Activated CD8-positive, alpha-beta memory T cell treated with anti-CD3 and anti-CD28 coated beads, Interleukin-2, amount 50 U/mL, for 24 hours (primary cell): ENCODE results near the gene SLC44A2.
A peak's percentile ranks its signal among the peaks of the same experiment; 100 is the strongest.

Source experiments
- DNase-seq: peaks from one replicate; pipeline ENCODE4 v3.0.0-alpha.2; 2020; ENCODE audit errors: extremely low read depth

SLC44A2 gene

GRCh38 chr19:10615429-10616023 lies 9.8 kb upstream of the SLC44A2 start:
- no peak for DNase-seq

- no peak for DNase-seq
Observed at GRCh38 chr19:10617409-10618121, 7.8 kb upstream of the SLC44A2 start.

- DNase-seq = no peak
Observed at GRCh38 chr19:10618846-10619245, 6.5 kb upstream of the SLC44A2 start.

GRCh38 chr19:10620786-10621185 lies 4.6 kb upstream of the SLC44A2 start:
- no peak for DNase-seq

GRCh38 chr19:10621966-10622365 lies 3.4 kb upstream of the SLC44A2 start:
- no peak for DNase-seq

DNA sequence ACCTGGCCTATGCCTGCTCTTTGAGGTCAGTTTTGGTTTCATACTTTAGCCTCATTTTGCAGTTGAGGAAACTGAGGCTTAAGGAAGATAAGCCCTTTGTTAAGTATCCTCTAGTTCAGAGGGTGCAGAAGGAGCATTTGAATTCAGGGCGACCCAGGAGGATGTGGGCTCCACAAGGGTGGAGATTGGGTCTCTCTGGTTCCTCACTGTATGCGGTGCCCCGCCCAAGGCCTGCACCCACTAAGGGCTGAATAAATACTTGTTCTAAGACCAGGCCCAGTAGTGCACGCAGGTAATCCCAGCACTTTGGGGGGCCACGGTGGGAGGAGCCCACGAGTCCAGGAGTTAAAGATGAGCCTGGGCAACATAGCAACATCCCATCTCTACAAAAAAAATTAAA lies 768 bp upstream of the SLC44A2 start:
- DNase-seq = no peak

GRCh38 chr19:10625762-10626138 lies 397 bp downstream of the SLC44A2 start:
- no peak for DNase-seq

GRCh38 chr19:10631874-10632273 lies 6.5 kb downstream of the SLC44A2 start:
- DNase-seq = no peak

DNA sequence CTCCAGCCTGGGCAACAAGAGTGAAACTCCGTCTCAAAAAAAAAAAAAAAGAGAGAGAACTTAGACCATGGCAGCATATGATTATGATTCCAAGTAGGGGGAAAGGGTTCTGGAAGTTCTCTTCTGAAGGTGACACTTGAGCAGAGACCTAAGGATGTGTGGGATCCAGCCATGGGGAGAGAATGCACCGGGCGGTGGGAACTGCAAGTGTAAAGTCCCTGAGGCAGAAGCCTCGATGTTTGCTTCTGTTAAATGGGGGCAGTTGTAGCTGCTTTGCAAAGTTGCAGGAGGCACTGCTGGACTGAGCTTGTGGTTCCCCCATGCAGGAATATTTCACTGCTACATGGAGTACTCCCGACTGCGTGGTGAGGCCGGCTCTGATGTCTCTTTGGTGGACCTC lies 9.1 kb downstream of the SLC44A2 start:
- no peak for DNase-seq

GRCh38 chr19:10634963-10635362 lies 9.6 kb downstream of the SLC44A2 start:
- DNase-seq = no peak

- no peak for DNase-seq
Observed at GRCh38 chr19:10636304-10636972, 11.1 kb downstream of the SLC44A2 start.

GRCh38 chr19:10637894-10638293 lies 12.5 kb downstream of the SLC44A2 start:
- no peak for DNase-seq

- no peak for DNase-seq
Observed at GRCh38 chr19:10639836-10640235, 14.5 kb downstream of the SLC44A2 start.

DNA sequence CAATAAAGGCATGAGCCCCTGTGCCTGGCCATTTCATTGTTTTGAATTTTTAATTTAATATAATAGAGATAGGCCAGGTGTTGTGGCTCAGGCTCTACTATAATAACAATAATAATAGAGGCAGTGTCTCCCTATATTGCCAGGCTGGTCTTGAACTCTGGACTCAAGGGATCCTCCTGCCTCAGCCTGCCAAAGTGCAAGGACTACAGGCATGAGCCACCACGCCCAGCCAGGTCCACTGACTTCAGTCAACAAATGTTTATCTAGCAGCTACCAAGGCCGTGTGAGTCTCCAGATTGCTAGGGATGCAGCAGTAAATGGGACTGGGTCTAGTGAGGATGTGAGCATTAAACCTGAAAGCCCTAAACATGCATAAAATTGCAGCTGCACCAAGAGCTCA lies 15.0 kb downstream of the SLC44A2 start:
- DNase-seq = no peak

- no peak for DNase-seq
Observed at GRCh38 chr19:10641248-10641647, 15.9 kb downstream of the SLC44A2 start.

DNA sequence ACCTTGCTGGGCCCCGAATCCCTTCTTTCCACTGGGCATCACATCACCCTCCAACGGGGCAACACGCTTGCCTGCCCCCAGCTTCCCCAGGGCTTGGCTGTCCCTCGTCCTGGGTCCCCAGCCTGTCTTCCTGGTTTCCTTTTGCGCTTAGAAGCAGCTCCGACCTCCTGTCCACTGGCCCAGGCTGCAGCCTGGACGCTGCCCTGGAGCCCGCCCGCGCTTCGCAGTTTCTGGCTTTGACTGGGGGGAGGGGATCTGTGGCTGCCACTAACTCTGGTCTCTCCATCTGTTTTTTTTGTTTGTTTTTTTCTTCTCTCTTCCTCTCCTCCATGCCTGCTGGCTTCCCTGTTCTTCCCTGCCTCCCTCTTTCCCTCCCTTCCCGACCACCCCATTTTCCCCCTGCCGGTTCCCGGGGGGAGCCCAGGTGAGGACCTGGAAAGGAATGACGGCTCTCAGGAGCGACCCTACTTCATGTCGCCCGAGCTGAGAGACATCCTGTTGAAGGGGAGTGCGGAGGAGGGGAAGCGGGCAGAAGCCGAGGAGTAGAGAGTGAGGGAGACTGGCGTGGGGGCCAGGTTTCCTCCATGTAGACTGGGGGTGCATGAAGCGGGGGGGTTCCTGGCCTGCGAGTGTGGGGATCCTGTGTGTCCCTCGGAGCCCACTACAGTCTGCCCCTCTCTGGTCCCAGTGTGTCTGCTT lies 17.3 kb downstream of the SLC44A2 start:
- DNase-seq = no peak

DNA sequence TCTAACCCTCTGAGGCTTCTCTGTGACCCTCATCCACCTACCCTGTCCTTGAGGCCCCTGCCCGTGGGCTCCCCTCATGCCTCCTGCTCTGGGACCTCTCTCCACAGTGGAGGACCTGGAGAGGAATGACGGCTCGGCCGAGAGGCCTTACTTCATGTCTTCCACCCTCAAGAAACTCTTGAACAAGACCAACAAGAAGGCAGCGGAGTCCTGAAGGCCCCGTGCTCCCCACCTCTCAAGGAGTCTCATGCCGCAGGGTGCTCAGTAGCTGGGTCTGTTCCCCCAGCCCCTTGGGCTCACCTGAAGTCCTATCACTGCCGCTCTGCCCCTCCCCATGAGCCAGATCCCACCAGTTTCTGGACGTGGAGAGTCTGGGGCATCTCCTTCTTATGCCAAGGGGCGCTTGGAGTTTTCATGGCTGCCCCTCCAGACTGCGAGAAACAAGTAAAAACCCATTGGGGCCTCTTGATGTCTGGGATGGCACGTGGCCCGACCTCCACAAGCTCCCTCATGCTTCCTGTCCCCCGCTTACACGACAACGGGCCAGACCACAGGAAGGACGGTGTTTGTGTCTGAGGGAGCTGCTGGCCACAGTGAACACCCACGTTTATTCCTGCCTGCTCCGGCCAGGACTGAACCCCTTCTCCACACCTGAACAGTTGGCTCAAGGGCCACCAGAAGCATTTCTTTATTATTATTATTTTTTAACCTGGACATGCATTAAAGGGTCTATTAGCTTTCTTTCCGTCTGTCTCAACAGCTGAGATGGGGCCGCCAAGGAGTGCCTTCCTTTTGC lies 18.0 kb downstream of the SLC44A2 start:
- no peak for DNase-seq

DNA sequence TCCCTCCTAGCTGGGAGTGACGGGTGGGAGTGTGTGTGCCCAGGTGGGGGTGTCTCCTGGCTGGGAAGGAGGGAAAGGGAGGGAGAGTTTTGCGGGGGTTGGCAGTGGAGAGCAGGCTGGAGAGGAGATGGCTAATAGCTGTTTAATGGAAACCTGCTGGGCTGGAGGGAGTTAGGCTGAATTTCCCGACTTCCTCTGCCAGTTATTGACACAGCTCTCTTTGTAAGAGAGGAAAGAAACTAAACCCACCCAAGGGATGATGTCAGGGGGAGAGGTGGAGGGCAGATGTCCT lies 18.6 kb downstream of the SLC44A2 start:
- DNase-seq = no peak

DNA sequence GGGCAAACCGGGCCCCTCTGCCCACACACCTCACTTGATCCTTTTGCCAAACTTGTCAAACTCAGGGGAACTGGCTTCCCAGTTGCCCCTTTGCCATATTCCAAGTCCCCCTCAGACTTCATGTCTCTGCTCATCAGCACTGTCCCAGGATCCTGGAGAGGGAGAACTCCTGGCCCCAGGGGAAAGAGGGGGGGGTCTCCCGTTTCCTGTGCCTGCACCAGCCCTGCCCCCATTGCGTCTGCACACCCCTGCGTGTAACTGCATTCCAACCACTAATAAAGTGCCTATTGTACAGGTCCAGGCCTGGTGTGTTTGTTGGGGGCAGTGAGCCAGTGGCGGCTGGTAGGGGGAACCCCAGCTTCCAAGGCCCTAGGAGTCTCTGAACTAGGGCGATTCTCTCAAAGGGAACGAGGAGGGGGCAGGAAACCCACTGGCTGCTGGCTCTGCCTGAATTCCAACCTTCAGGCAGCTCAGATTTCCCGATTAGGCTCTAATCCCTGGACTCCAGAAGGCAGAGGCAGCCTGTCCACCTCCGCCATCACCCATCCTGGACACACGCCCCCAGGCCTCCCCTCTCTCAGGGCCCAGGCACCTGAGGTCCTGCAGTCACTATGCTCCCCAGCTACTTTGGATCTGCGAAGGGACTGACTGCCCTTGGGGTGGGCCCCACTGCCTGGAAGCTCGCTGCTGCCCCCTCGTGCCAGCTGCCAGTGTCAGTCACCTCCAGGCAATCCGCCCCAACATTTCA lies 19.1 kb downstream of the SLC44A2 start:
- DNase-seq = peak; percentile 56

GRCh38 chr19:10646456-10647159 lies 21.3 kb downstream of the SLC44A2 start:
- DNase-seq = no peak

DNA sequence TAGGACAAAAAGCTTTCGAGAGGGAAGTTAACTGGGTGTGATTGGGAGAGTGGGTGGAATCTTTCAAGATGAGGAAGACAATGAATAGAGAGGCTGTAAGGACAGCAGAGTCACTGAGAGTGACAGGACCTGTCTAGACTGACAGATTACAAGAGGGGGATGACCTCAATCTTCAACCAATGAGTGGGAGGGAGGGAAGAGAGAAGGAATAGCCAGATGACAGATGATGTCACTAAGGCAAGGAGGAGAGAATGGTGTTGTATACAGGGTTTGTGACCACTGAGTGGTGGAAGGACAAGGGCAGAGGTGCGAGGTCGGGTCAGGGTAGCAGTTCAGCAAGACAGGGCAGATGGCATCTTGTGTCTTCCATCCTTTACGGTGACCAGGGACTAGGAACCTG lies 23.0 kb downstream of the SLC44A2 start:
- DNase-seq = no peak
